A549 (cell line): ENCODE data around the gene NUMB.

Experiments
- CTCF ChIP-seq: fragments of >200 bp; sonication (Bioruptor Twin); formaldehyde crosslinking; IDR thresholded peaks from 3 replicates; pipeline ENCODE4 v1.5.1; 2016
- EP300 ChIP-seq, 2 experiments: fragments of >200 bp; sonication (Bioruptor Twin); formaldehyde crosslinking; IDR thresholded peaks; 2 replicates in 1 of 2; 3 replicates in 1 of 2; pipeline ENCODE4 v1.6.1; 2016 to 2017
- FOSL2 ChIP-seq, 2 experiments: fragments of 450-650 bp in 1 of 2; fragments of >200 bp in 1 of 2; sonication (Bioruptor Twin) in 1 of 2; formaldehyde crosslinking; IDR thresholded peaks; 2 replicates each; pipeline versions ENCODE4 v1.5.0 to v1.6.1; 2016 to 2020; ENCODE audit warnings: mild to moderate bottlenecking in 1 of 2, moderate library complexity in 1 of 2
- HDAC2 ChIP-seq: fragments of 200-600 bp; sonication (generic); IDR thresholded peaks from 2 replicates; pipeline ENCODE4 v1.6.1; 2016

GRCh38 chr14:73365727-73366126 is 92.6 kb downstream of the NUMB start:
- TF ChIP-seq CTCF (no peak), FOSL2 (IDR thresholded peaks at IDR 0.05) (no peak), FOSL2 (CRISPR knock-in tag; IDR thresholded peaks at IDR 0.05) (no peak), HDAC2 (no peak), EP300 (IDR thresholded peaks at IDR 0.05) (no peak)
